ENCODE results near the gene QPCTL.

- TF ChIP-seq CTCF (IDR thresholded peaks at IDR 0.05) (no peak), EZH2 (IDR thresholded peaks at IDR 0.05; ENCODE audit: borderline replicate concordance, insufficient read depth, low read depth, low read length, poor library complexity, severe bottlenecking) (no peak)
These were observed 24.9 kb downstream of the QPCTL start for GRCh38 chr19:45717131-45717982.

Data from B cell (primary cell).